Measurements from ENCODE around the gene COL19A1.

DNA sequence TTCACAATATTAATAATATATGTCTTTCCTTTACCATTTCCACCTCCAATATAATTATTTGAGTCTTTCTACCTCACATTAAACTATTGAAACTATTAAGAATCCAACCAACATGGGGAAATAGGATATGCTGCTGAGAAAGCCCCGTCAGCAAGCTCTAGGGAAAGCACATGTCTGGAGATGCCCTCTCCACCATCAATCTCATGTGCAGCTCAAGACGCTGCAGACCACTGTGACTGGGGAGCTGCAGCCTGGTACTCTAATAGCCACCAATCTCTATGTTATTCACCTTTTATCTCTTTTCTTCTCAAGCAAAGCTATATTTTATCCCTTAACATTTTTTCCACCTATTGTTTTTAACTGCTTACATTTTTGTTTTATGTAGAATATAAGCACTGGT, 386.2 kb downstream of the COL19A1 start:
- TF ChIP-seq, protein P1, sequence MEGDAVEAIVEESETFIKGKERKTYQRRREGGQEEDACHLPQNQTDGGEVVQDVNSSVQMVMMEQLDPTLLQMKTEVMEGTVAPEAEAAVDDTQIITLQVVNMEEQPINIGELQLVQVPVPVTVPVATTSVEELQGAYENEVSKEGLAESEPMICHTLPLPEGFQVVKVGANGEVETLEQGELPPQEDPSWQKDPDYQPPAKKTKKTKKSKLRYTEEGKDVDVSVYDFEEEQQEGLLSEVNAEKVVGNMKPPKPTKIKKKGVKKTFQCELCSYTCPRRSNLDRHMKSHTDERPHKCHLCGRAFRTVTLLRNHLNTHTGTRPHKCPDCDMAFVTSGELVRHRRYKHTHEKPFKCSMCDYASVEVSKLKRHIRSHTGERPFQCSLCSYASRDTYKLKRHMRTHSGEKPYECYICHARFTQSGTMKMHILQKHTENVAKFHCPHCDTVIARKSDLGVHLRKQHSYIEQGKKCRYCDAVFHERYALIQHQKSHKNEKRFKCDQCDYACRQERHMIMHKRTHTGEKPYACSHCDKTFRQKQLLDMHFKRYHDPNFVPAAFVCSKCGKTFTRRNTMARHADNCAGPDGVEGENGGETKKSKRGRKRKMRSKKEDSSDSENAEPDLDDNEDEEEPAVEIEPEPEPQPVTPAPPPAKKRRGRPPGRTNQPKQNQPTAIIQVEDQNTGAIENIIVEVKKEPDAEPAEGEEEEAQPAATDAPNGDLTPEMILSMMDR (IDR thresholded peaks at IDR 0.05; ENCODE audit: low read depth, low read length) = no peak
- TF ChIP-seq POLR2A (IDR thresholded peaks at IDR 0.05; ENCODE audit: extremely low read depth, insufficient read length) (no peak), MYC (IDR thresholded peaks at IDR 0.05; ENCODE audit: low read depth, low read length) (no peak), MAX (IDR thresholded peaks at IDR 0.05; ENCODE audit: low read depth, low read length) (no peak)
